ENCODE data around the gene XPC.
A peak's percentile ranks its signal among the peaks of the same experiment; 100 is the strongest.

XPC gene

GRCh38 chr3:14146381-14147065, 31.9 kb downstream of the XPC start:
- no peak for DNase-seq

GRCh38 chr3:14145670-14146380, 32.6 kb downstream of the XPC start:
- DNase-seq: no peak

GRCh38 chr3:14145236-14145635, 33.2 kb downstream of the XPC start:
- no peak for DNase-seq

GRCh38 chr3:14144423-14145075, 33.9 kb downstream of the XPC start:
- DNase-seq: peak; percentile 70

- no peak for DNase-seq
Measured at GRCh38 chr3:14143271-14144225, 34.9 kb downstream of the XPC start.

- DNase-seq: no peak
Measured at GRCh38 chr3:14142567-14143270, 35.7 kb downstream of the XPC start.

- no peak for DNase-seq
Measured at GRCh38 chr3:14141602-14142341, 36.6 kb downstream of the XPC start.

GRCh38 chr3:14141144-14141543, 37.3 kb downstream of the XPC start:
- DNase-seq: no peak

GRCh38 chr3:14140668-14141067, 37.7 kb downstream of the XPC start:
- DNase-seq: no peak

- DNase-seq: no peak
Measured at GRCh38 chr3:14139771-14140170, 38.6 kb downstream of the XPC start.

GRCh38 chr3:14138878-14139655, 39.3 kb downstream of the XPC start:
- DNase-seq: no peak

- no peak for DNase-seq
Measured at GRCh38 chr3:14138109-14138877, 40.1 kb downstream of the XPC start.

- no peak for DNase-seq
Measured at GRCh38 chr3:14137445-14137844, 41.0 kb downstream of the XPC start.

- DNase-seq: no peak
Measured at GRCh38 chr3:14137004-14137403, 41.4 kb downstream of the XPC start.

- no peak for DNase-seq
Measured at GRCh38 chr3:14135581-14135980, 42.8 kb downstream of the XPC start.

- DNase-seq: no peak
Measured at GRCh38 chr3:14134291-14134690, 44.1 kb downstream of the XPC start.

- DNase-seq: no peak
Measured at GRCh38 chr3:14133876-14134275, 44.5 kb downstream of the XPC start.

GRCh38 chr3:14133188-14133800, 45.1 kb downstream of the XPC start:
- no peak for DNase-seq

GRCh38 chr3:14132689-14133088, 45.7 kb downstream of the XPC start:
- DNase-seq: no peak

Data from NCI-H1092 treated with DMSO at 0.1 percent for 48 hours (cell line).